C4-2B (cell line): ENCODE measurements around the gene RASGRP3.

Experiments
- CTCF ChIP-seq: fragments of 450-650 bp; conservative IDR thresholded peaks from 2 replicates; pipeline ENCODE4 v1.5.1; 2017; ENCODE audit warnings: mild to moderate bottlenecking
- ZFX ChIP-seq: fragments of 450-650 bp; IDR thresholded peaks from 2 replicates; pipeline ENCODE4 v1.6.1; 2017

GRCh38 chr2:33577084-33577483 lies 100.6 kb downstream of the RASGRP3 start:
- TF ChIP-seq CTCF (no peak), ZFX (no peak)
